ENCODE data around the gene MAN1A2. TPM values are rescaled to one million over a fixed set of nuclear protein-coding genes. Genes with fewer than 3 reads are reported as not detected.

MAN1A2 gene
- total RNA-seq, 1 donor from 2014 or later, result 23.9 TPM

GRCh38 chr1:117368116-117369108 lies 1.2 kb downstream of the MAN1A2 start:
- intact Hi-C loops (cut with micrococcal nuclease), result loop anchor here (5.0 to 10.0 kb wide), 5 partner anchors 164 to 1774 kb away; partner anchors contain the start of genes CD58, TENT5C and WARS2
- Mint-ChIP-seq H3K36me3 (ENCODE audit: low read depth) (peaks cover 6% of the 10 kb centered on the region), H3K27me3 (no peaks in the 10 kb centered on the region), H3K4me3 (peak overlapping the region; percentile 93), H3K27ac (peak overlapping the region; percentile 82), H3K9me3 (no peaks in the 10 kb centered on the region), H3K4me1 (peaks cover 45% of the 10 kb centered on the region)
- DNase-seq, result peak; percentile 71

DNA sequence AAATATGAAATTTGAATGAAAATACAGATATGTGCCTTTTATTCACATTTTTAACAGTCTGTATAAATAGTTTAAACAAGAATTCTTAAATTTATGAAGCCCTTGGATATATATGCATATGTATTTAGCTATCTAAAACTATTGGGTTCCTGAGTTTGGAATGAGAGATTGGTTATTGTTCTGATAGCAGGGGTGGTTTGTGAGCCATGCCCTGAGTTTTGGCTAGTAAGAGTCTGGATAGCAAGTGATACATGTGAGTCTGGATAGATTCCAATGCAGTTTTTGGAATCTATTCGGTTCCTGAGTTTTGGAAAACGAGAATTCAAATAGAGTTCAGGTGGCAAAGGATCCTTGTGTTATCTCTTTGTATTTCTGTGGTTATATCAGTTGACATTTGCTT lies 2.8 kb downstream of the MAN1A2 start:
- Mint-ChIP-seq H3K4me3 (peak overlapping the region; percentile 93), H3K36me3 (ENCODE audit: low read depth) (peaks cover 6% of the 10 kb centered on the region), H3K4me1 (peaks cover 47% of the 10 kb centered on the region), H3K27ac (no peak overlapping the region), H3K9me3 (no peaks in the 10 kb centered on the region), H3K27me3 (no peaks in the 10 kb centered on the region)
- DNase-seq, result no peak
- intact Hi-C loops (cut with micrococcal nuclease), result no loop called here

GRCh38 chr1:117370509-117370908 lies 3.3 kb downstream of the MAN1A2 start:
- H3K4me3 Mint-ChIP-seq, result peak overlapping the region; percentile 13
- peaks cover 6% of the 10 kb centered on the region for H3K36me3 Mint-ChIP-seq (ENCODE audit: low read depth)
- H3K27me3 Mint-ChIP-seq, result no peaks in the 10 kb centered on the region
- no peak overlapping the region for H3K27ac Mint-ChIP-seq
- no peak for DNase-seq
- no peaks in the 10 kb centered on the region for H3K9me3 Mint-ChIP-seq
- intact Hi-C loops (cut with micrococcal nuclease), result no loop called here
- H3K4me1 Mint-ChIP-seq, result peaks cover 45% of the 10 kb centered on the region

DNA sequence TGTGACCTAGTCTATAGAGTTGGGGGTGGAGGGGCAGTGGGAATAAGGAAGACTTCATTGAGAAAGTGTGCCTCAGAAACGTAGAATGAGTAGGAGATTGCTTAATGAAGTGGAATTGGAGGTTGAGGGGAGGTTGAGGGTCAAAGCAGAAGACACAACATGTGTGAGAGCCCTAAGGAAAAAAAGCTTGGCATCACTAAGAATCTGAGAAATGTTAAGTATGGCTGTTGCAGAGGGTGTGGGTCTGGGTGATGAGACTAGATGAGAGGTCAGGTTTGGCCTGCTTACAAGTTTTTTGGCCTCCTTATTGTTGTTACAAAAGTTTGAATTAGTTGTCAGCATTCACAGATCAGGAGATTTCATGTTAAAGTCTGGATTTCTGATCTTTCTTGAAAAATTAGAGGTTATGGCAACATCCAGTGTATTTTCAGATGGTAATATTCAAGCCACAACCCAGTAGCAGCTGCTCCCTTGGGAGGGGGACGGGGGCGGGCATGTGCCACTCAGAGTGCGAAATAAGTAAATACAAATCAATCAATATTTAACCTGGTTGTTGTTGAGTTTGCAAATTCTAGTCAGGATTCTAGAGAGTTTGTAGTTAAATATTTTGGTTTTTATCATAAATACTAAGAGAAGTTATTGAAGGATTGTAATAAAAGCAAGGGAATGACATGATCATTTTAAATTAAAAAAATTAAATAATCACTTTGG lies 4.3 kb downstream of the MAN1A2 start:
- peaks cover 9% of the 10 kb centered on the region for H3K36me3 Mint-ChIP-seq (ENCODE audit: low read depth)
- peaks cover 35% of the 10 kb centered on the region for H3K4me1 Mint-ChIP-seq
- no peak for DNase-seq
- H3K9me3 Mint-ChIP-seq, result no peaks in the 10 kb centered on the region
- intact Hi-C loops (cut with micrococcal nuclease), result no loop called here
- H3K27ac Mint-ChIP-seq, result no peak overlapping the region
- peak overlapping the region; percentile 6 for H3K4me3 Mint-ChIP-seq
- H3K27me3 Mint-ChIP-seq, result no peaks in the 10 kb centered on the region

GRCh38 chr1:117372863-117373412 lies 5.7 kb downstream of the MAN1A2 start:
- H3K4me3 Mint-ChIP-seq, result no peak overlapping the region
- H3K4me1 Mint-ChIP-seq, result peaks cover 33% of the 10 kb centered on the region
- no peak overlapping the region for H3K27ac Mint-ChIP-seq
- peaks cover 9% of the 10 kb centered on the region for H3K36me3 Mint-ChIP-seq (ENCODE audit: low read depth)
- intact Hi-C loops (cut with micrococcal nuclease), result no loop called here
- no peak for DNase-seq
- no peaks in the 10 kb centered on the region for H3K27me3 Mint-ChIP-seq
- H3K9me3 Mint-ChIP-seq, result no peaks in the 10 kb centered on the region

DNA sequence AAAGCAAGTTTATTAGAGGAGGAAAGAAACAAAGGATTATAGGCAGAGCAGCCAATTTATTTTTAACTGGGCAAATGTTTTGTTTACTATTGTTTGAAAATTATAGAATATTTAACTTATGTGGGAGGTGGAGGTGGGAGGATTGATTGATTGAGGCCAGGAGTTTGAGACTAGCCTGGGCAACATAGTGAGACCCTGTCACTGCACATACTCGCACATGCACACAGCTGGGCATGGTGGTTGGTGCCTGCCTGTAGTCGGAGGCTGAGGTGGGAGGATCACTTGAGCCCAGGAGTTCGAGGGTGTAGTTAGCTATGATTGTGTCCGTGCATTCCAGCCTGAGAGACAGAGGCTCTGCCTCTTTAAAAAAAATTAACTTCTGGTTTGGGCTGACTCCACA lies 6.7 kb downstream of the MAN1A2 start:
- peaks cover 9% of the 10 kb centered on the region for H3K36me3 Mint-ChIP-seq (ENCODE audit: low read depth)
- no peak overlapping the region for H3K27ac Mint-ChIP-seq
- intact Hi-C loops (cut with micrococcal nuclease), result no loop called here
- no peak overlapping the region for H3K4me3 Mint-ChIP-seq
- H3K4me1 Mint-ChIP-seq, result peaks cover 23% of the 10 kb centered on the region
- H3K27me3 Mint-ChIP-seq, result no peaks in the 10 kb centered on the region
- no peaks in the 10 kb centered on the region for H3K9me3 Mint-ChIP-seq
- DNase-seq, result no peak

- intact Hi-C loops (cut with micrococcal nuclease), result no loop called here
- H3K9me3 Mint-ChIP-seq, result no peaks in the 10 kb centered on the region
Observed at GRCh38 chr1:117375327-117375726, 8.1 kb downstream of the MAN1A2 start.

DNA sequence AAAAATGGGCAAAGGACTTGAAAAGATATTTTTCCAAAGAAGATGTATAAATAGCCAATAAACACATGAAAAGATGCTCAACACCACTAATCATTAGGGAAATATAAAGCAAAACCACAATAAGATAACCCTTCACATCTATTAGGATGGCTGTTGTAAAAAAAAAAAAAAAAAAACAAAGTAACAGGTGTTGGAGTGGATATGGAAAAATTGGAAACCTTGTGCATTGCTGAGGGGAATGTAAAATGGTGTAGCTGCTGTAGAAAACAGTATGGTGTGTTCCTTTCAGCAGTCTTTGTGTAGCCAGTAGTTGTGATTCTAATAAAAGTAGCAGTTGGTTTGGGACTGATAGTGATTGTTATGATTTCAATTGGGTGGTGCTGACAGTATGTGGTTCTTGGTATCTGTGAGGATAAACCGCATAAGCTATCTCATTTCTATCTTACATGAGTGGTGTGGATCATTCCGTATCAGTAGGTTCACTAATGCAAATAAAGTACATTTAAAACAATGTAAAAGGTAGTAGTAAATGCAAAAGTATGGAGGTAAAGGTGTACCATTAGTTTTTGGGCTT lies 19.9 kb downstream of the MAN1A2 start:
- intact Hi-C loops (cut with micrococcal nuclease), result no loop called here
- H3K27ac Mint-ChIP-seq, result no peak overlapping the region
- no peak for DNase-seq
- peaks cover 9% of the 10 kb centered on the region for H3K36me3 Mint-ChIP-seq (ENCODE audit: low read depth)
- H3K4me3 Mint-ChIP-seq, result no peak overlapping the region
- no peaks in the 10 kb centered on the region for H3K27me3 Mint-ChIP-seq
- peaks cover 18% of the 10 kb centered on the region for H3K4me1 Mint-ChIP-seq
- H3K9me3 Mint-ChIP-seq, result peaks cover 13% of the 10 kb centered on the region

More at GRCh38 chr1:117375327-117375726, 8.1 kb downstream of the MAN1A2 start:
- Mint-ChIP-seq H3K4me1 (peaks cover 17% of the 10 kb centered on the region), H3K27me3 (no peaks in the 10 kb centered on the region), H3K27ac (no peak overlapping the region), H3K4me3 (no peak overlapping the region), H3K36me3 (ENCODE audit: low read depth) (peaks cover 11% of the 10 kb centered on the region)
- no peak for DNase-seq

DNA sequence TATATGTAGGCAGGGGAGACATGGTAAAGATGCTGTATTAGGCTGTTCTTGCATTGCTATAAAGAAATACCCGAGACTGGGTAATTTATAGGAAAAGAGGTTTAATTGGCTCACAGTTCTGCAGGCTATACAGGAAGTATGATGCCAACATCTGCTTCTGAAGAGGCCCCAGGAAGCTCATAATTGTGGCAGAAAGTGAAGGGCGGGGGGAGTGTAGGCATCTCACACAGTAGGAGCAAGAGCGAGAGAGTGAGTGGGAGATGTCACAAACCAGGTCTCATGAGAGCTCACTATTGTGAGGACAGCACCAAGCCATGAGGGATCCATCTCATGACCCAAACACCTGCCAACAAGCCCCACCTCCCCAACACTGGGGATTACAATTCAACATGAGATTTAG lies 21.1 kb downstream of the MAN1A2 start:
- intact Hi-C loops (cut with micrococcal nuclease), result no loop called here
- no peak overlapping the region for H3K27ac Mint-ChIP-seq
- DNase-seq, result no peak
- peaks cover 6% of the 10 kb centered on the region for H3K36me3 Mint-ChIP-seq (ENCODE audit: low read depth)
- H3K27me3 Mint-ChIP-seq, result no peaks in the 10 kb centered on the region
- peaks cover 18% of the 10 kb centered on the region for H3K4me1 Mint-ChIP-seq
- peaks cover 9% of the 10 kb centered on the region for H3K9me3 Mint-ChIP-seq
- no peak overlapping the region for H3K4me3 Mint-ChIP-seq

DNA sequence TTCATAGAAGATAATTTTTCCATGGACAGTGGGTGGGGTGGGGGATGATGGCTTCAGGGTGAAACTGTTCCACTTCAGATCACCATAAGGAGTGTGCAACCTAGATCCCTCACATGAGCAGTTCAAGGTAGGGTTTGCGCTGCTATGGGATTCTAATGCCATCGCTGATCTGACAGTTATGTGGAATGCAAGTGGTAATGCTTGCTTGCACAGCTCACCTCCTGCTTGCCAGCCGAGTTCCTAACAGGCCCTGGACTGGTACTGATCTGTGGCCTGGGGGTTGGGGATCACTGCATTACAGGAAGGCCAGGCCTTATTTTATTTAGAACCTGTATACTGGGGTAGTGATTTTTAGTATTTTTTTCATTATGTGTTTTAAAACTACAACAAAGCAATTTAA lies 22.0 kb downstream of the MAN1A2 start:
- H3K27me3 Mint-ChIP-seq, result no peaks in the 10 kb centered on the region
- no peak overlapping the region for H3K4me3 Mint-ChIP-seq
- no peaks in the 10 kb centered on the region for H3K36me3 Mint-ChIP-seq (ENCODE audit: low read depth)
- H3K4me1 Mint-ChIP-seq, result peaks cover 18% of the 10 kb centered on the region
- no peak overlapping the region for H3K27ac Mint-ChIP-seq
- intact Hi-C loops (cut with micrococcal nuclease), result no loop called here
- no peak for DNase-seq
- peaks cover 3% of the 10 kb centered on the region for H3K9me3 Mint-ChIP-seq

DNA sequence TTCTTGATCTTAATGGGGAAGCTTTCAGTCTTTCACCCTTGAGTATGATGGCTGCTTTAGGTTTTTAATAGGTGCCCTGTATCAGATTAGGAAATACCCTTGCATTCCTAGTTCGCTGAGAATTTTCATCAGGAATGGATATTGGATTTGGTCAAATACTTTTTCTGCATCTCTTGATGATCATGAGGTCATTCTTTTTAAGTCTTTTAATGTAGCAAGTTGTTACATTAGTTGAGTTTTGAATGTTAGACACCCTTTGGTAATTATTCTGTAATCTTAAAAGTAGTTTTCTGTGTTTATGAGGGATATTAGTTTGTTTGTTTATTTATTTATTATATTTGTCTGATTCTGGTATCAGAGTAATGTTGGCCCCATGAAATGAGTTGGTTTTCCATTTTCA lies 22.5 kb downstream of the MAN1A2 start:
- Mint-ChIP-seq H3K27me3 (no peaks in the 10 kb centered on the region), H3K36me3 (ENCODE audit: low read depth) (no peaks in the 10 kb centered on the region), H3K9me3 (peaks cover 3% of the 10 kb centered on the region), H3K4me3 (no peak overlapping the region), H3K27ac (no peak overlapping the region), H3K4me1 (peaks cover 19% of the 10 kb centered on the region)
- intact Hi-C loops (cut with micrococcal nuclease), result no loop called here
- no peak for DNase-seq

- DNase-seq, result no peak
- Mint-ChIP-seq H3K36me3 (ENCODE audit: low read depth) (no peaks in the 10 kb centered on the region), H3K4me1 (peaks cover 15% of the 10 kb centered on the region), H3K9me3 (peaks cover 3% of the 10 kb centered on the region), H3K27me3 (no peaks in the 10 kb centered on the region), H3K4me3 (no peak overlapping the region), H3K27ac (no peak overlapping the region)
- intact Hi-C loops (cut with micrococcal nuclease), result no loop called here
Observed at GRCh38 chr1:117392771-117393170, 25.5 kb downstream of the MAN1A2 start.

- Mint-ChIP-seq H3K9me3 (peaks cover 15% of the 10 kb centered on the region), H3K36me3 (ENCODE audit: low read depth) (peaks cover 2% of the 10 kb centered on the region), H3K27me3 (no peaks in the 10 kb centered on the region), H3K4me1 (peaks cover 12% of the 10 kb centered on the region), H3K4me3 (no peak overlapping the region), H3K27ac (no peak overlapping the region)
- intact Hi-C loops (cut with micrococcal nuclease), result no loop called here
- no peak for DNase-seq
Observed at GRCh38 chr1:117396074-117396473, 28.8 kb downstream of the MAN1A2 start.

Data from activated CD4-positive, alpha-beta T cell treated with anti-CD3 and anti-CD28 coated beads, Interleukin-2, amount 10 ng/mL, durations not matched to agents 24 days and 14 days (primary cell).